GM12891 (cell line): ENCODE data around the gene ZBTB45.

Experiments used
- POLR2A ChIP-seq: IDR thresholded peaks from 2 replicates; pipeline ENCODE4 v1.6.1; 2011; ENCODE audit warnings: low read depth, low read length, control low read depth
- POLR2AphosphoS5 ChIP-seq: IDR thresholded peaks from 2 replicates; pipeline ENCODE4 v1.6.1; 2011; ENCODE audit warnings: low read depth, low read length, control low read depth

DNA sequence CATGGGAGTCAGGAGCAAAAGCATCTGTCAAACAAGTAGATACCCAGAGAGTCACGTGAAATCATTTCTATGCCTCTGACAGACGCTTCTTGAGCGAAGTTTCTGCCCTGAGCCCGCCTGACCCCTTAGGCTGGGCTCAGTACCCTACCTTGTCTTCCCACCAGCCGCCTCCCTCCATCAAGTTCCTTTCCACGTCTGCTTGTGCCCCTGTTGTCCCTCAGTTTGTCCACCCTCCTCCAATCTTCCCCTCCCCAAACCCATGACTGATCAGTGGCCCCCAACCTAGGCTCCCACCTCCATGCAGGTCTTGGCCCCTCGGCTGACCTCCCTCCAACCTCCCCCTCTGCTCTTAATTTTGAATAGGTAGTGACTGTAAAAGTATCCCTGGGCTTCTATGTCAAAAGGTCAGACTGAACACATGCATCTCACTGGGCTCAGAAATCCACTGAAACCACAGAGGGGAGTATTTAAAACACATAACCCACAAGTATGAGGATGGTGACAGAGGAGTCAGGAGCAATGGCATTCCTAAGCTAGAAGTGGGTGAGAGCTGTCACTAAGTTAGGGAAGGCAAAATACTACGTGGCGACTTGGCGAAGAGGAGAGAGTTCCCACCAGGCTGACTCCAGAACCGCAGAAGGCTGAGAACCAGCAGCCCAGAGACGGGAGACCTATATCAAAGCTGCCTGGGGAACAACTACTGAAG lies 45.2 kb downstream of the ZBTB45 start:
- TF ChIP-seq POLR2A, result no peak
- no peak for TF ChIP-seq POLR2AphosphoS5
